SK-N-SH (cell line): ENCODE measurements around the gene PPP1R18. TPM values are rescaled to one million over a fixed set of nuclear protein-coding genes. Genes with fewer than 3 reads are reported as not detected.

Experiments used
- CTCF ChIA-PET: fragments of 300-600, 350-600 bp; formaldehyde crosslinking; extraction: SDS; loops from one replicate; lab custom pipeline; 2021; lab: Yijun Ruan, JAX
- POLR2A ChIA-PET: fragments of 350-600 bp; sonication (Branson Sonifier 250); formaldehyde crosslinking; extraction: SDS; loops from one replicate; lab custom pipeline; 2020; ENCODE audit warnings: antibody characterized with exemption, inconsistent platforms; lab: Yijun Ruan, JAX
- DNase-seq: peaks from one replicate; pipeline ENCODE4 v3.0.0; 2012
- H2AFZ ChIP-seq: fragments of 200-600 bp; sonication (generic); 2 replicates; pipeline ENCODE4 v1.8.1; 2016; ENCODE audit warnings: antibody characterized with exemption, mild to moderate bottlenecking, low read depth
- H3F3A ChIP-seq: fragments of 200-600 bp; sonication (generic); replicated peaks from 2 replicates; pipeline ENCODE3; 2016; ENCODE audit warnings: antibody characterized with exemption, mild to moderate bottlenecking; ENCODE audit not compliant: insufficient read depth
- H3K27ac ChIP-seq, 2 experiments: fragments of 200-500 bp in 1 of 2; fragments of 200-600 bp in 1 of 2; sonication (Bioruptor generic) in 1 of 2; sonication (generic), shearing (Covaris generic) in 1 of 2; 2 replicates each; pipeline versions ENCODE4 v1.5.1 to v1.6.1; 2014 to 2016; ENCODE audit warnings: low read depth in 2 of 2, inconsistent platforms in 1 of 2, low read length in 1 of 2, mild to moderate bottlenecking in 1 of 2, mixed read lengths in 1 of 2
- H3K27me3 ChIP-seq: fragments of 200-600 bp; sonication (generic), shearing (Covaris generic); 2 replicates; pipeline ENCODE4 v1.6.1; 2016; ENCODE audit warnings: mixed run types; ENCODE audit not compliant: insufficient read depth
- H3K36me3 ChIP-seq, 2 experiments: fragments of 200-500 bp in 1 of 2; fragments of 200-600 bp in 1 of 2; sonication (Bioruptor generic) in 1 of 2; sonication (generic) in 1 of 2; replicated peaks in 1 of 2; 2 replicates each; pipeline versions ENCODE3 to v1.5.1; 2014 to 2016; ENCODE audit warnings: low read length in 1 of 2, mild to moderate bottlenecking in 1 of 2; ENCODE audit not compliant: insufficient read depth in 2 of 2, control insufficient read depth in 1 of 2
- H3K4me1 ChIP-seq, 2 experiments: fragments of 200-500 bp in 1 of 2; fragments of 200-600 bp in 1 of 2; sonication (Bioruptor generic) in 1 of 2; sonication (generic), shearing (Covaris generic) in 1 of 2; 2 replicates each; pipeline versions ENCODE4 v1.5.1 to v1.6.1; 2014 to 2016; ENCODE audit warnings: low read depth in 1 of 2, low read length in 1 of 2, mixed run types in 1 of 2; ENCODE audit not compliant: insufficient read depth in 2 of 2, control insufficient read depth in 1 of 2
- H3K4me2 ChIP-seq: fragments of 200-600 bp; sonication (generic), shearing (Covaris generic); 2 replicates; pipeline ENCODE4 v1.6.1; 2017; ENCODE audit warnings: mixed run types
- H3K4me3 ChIP-seq, 2 experiments: fragments of 200-500 bp in 1 of 2; fragments of 200-600 bp in 1 of 2; sonication (Bioruptor generic) in 1 of 2; sonication (generic), shearing (Covaris generic) in 1 of 2; 2 replicates each; pipeline versions ENCODE4 v1.5.1 to v1.8.1; 2014 to 2016; ENCODE audit warnings: low read depth in 2 of 2, inconsistent platforms in 1 of 2, low read length in 1 of 2, mild to moderate bottlenecking in 1 of 2, mixed read lengths in 1 of 2, moderate library complexity in 1 of 2
- H3K79me2 ChIP-seq: fragments of 200-600 bp; sonication (generic); 2 replicates; pipeline ENCODE4 v1.8.1; 2017; ENCODE audit warnings: mild to moderate bottlenecking; ENCODE audit not compliant: insufficient read depth
- H3K9ac ChIP-seq: fragments of 200-600 bp; sonication (generic); 2 replicates; pipeline ENCODE4 v1.6.1; 2017; ENCODE audit warnings: mixed run types
- H3K9me2 ChIP-seq: fragments of 200-600 bp; sonication (generic); 2 replicates; pipeline ENCODE4 v1.6.1; 2017; ENCODE audit warnings: mixed run types
- H3K9me3 ChIP-seq: fragments of 200-600 bp; sonication (generic); 2 replicates; pipeline ENCODE4 v1.6.1; 2017; ENCODE audit warnings: mixed run types, mild to moderate bottlenecking, moderate library complexity
- H4K20me1 ChIP-seq: fragments of 200-600 bp; sonication (generic); 2 replicates; pipeline ENCODE4 v1.6.1; 2017; ENCODE audit warnings: mild to moderate bottlenecking, mixed run types; ENCODE audit not compliant: insufficient read depth
- EP300 ChIP-seq, 2 experiments: IDR thresholded peaks; 2 replicates each; pipeline versions ENCODE4 v1.4.0 to v1.6.1; 2012; ENCODE audit warnings: borderline replicate concordance in 1 of 2, low read depth in 1 of 2, low read length in 1 of 2
- FOSL2 ChIP-seq: IDR thresholded peaks from 2 replicates; pipeline ENCODE4 v1.4.0; 2012; ENCODE audit warnings: low read depth, mild to moderate bottlenecking, moderate library complexity, borderline replicate concordance
- FOXJ3 ChIP-seq: sonication (generic); formaldehyde crosslinking; IDR thresholded peaks from 2 replicates; pipeline ENCODE4 v1.5.1; 2020; ENCODE audit warnings: mild to moderate bottlenecking, missing genetic modification reagents
- FOXM1 ChIP-seq: IDR thresholded peaks from 2 replicates; pipeline ENCODE4 v1.4.0; 2012; ENCODE audit warnings: low read depth, mild to moderate bottlenecking
- GABPA ChIP-seq: IDR thresholded peaks from 2 replicates; pipeline ENCODE4 v1.4.0; 2012; ENCODE audit warnings: low read depth, mild to moderate bottlenecking
- GATA2 ChIP-seq: sonication (generic); formaldehyde crosslinking; IDR thresholded peaks from 2 replicates; pipeline ENCODE4 v1.5.0; 2020; ENCODE audit warnings: mild to moderate bottlenecking, missing genetic modification reagents
- JUND ChIP-seq: IDR thresholded peaks from 2 replicates; pipeline ENCODE4 v1.4.0; 2012
- NRF1 ChIP-seq: IDR thresholded peaks from 2 replicates; pipeline ENCODE4 v1.6.1; 2012; ENCODE audit warnings: low read depth, mild to moderate bottlenecking, low read length
- POLR2AphosphoS5 ChIP-seq: IDR thresholded peaks from 2 replicates; pipeline ENCODE4 v1.6.1; 2012; ENCODE audit warnings: low read depth, low read length
- SIN3A ChIP-seq: IDR thresholded peaks from 2 replicates; pipeline ENCODE4 v1.6.1; 2012; ENCODE audit warnings: low read depth, mild to moderate bottlenecking, low read length, moderate library complexity, borderline replicate concordance
- TEAD4 ChIP-seq: IDR thresholded peaks from 2 replicates; pipeline ENCODE4 v1.4.0; 2012; ENCODE audit warnings: mild to moderate bottlenecking, borderline replicate concordance; ENCODE audit not compliant: insufficient read depth
- WGBS: methylation state at CpG from one replicate; pipeline ENCODE4 v1.1.6; 2017; ENCODE audit warnings: low lambda C conversion rate; 5-methylcytosine and 5-hydroxymethylcytosine counted together
- polyA plus RNA-seq, 3 experiments: library from polyadenylated mRNA; depleted of rRNA; stranded (reverse); fragments of >200 nt; gene quantifications; 2 replicates each; pipeline ENCODE4 v1.2.3, GENCODE V29; 2012
- TF ChIP-seq, protein P1 (sequence below): IDR thresholded peaks from 2 replicates; pipeline ENCODE4 v1.4.0; 2012; ENCODE audit warnings: low read depth, borderline replicate concordance
- TF ChIP-seq, protein P2 (sequence below): fragments of 200-600 bp; sonication (generic); IDR thresholded peaks from 2 replicates; pipeline ENCODE4 v1.6.1; 2017; ENCODE audit warnings: antibody characterized with exemption, mild to moderate bottlenecking, moderate library complexity
- TF ChIP-seq, protein P3 (sequence below): IDR thresholded peaks from 2 replicates; pipeline ENCODE4 v1.4.0; 2012; ENCODE audit warnings: low read depth
- TF ChIP-seq, protein P4 (sequence below): IDR thresholded peaks from 2 replicates; pipeline ENCODE4 v1.4.0; 2012; ENCODE audit warnings: low read depth, borderline replicate concordance
- TF ChIP-seq, protein P5 (sequence below): IDR thresholded peaks from 2 replicates; pipeline ENCODE4 v1.6.1; 2012; ENCODE audit warnings: mild to moderate bottlenecking, low read depth, low read length, moderate library complexity
- TF ChIP-seq, protein P6 (sequence below): IDR thresholded peaks from 2 replicates; pipeline ENCODE4; 2012

Gene PPP1R18
- polyA plus RNA-seq, 1 of the 3 experiments (the other 2 are of a cell fraction): 73.2 TPM

DNA sequence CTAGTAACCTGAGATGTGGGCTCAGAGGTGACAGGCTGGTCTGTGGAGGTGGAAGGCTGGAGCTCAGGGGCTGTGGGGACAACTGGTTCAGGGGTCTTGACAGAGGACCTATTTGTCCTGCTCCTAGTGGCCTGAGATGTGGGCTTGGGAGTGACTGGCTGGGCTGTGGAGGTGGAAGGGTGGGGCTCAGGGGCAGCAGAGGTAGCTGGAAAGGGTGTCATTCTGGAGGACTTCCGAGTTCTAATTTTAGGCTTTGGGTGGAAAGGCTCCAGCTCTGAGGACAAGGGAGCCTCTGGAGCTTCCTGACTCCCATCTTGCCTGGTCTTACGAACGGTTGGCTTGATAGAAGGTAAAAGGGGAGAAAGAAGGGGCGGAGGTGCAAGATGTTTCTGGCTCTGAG is 19.2 kb upstream of the PPP1R18 start:
- Histone ChIP-seq H3K9me2 (no peaks in the 10 kb centered on the region), H4K20me1 (no peaks in the 10 kb centered on the region), H3K79me2 (no peaks in the 10 kb centered on the region), H3K27ac (no peak overlapping the region), H2AFZ (no peak overlapping the region), H3K4me1 (no peaks in the 10 kb centered on the region), H3K9ac (no peak overlapping the region), H3K27me3 (no peaks in the 10 kb centered on the region), H3F3A (peaks cover 14% of the 10 kb centered on the region), H3K9me3 (no peaks in the 10 kb centered on the region), H3K36me3 (peaks cover 9 to 17% of the 10 kb centered on the region in 2 experiments), H3K4me3 (no peak overlapping the region), H3K4me2 (no peak overlapping the region)
- WGBS: 99% methylated on average over 4 of the region's 4 CpGs
- no peak for DNase-seq
- POLR2A ChIA-PET: interaction anchor here (0.7 kb wide), 1 partner anchor 20 kb away, joined by 4 read pairs; no protein-coding TSS in a partner anchor
- CTCF ChIA-PET: interaction anchor here (1.3 to 42.4 kb wide), 2 partner anchors 16 to 20 kb away, joined by 4 to 838 read pairs; partner anchors contain the start of genes DHX16, NRM and PPP1R18
- no peak for TF ChIP-seq FOXJ3
- TF ChIP-seq NRF1: no peak
- TF ChIP-seq, protein P1, sequence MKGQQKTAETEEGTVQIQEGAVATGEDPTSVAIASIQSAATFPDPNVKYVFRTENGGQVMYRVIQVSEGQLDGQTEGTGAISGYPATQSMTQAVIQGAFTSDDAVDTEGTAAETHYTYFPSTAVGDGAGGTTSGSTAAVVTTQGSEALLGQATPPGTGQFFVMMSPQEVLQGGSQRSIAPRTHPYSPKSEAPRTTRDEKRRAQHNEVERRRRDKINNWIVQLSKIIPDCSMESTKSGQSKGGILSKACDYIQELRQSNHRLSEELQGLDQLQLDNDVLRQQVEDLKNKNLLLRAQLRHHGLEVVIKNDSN: no peak
- no peak for TF ChIP-seq FOSL2
- TF ChIP-seq, protein P2, sequence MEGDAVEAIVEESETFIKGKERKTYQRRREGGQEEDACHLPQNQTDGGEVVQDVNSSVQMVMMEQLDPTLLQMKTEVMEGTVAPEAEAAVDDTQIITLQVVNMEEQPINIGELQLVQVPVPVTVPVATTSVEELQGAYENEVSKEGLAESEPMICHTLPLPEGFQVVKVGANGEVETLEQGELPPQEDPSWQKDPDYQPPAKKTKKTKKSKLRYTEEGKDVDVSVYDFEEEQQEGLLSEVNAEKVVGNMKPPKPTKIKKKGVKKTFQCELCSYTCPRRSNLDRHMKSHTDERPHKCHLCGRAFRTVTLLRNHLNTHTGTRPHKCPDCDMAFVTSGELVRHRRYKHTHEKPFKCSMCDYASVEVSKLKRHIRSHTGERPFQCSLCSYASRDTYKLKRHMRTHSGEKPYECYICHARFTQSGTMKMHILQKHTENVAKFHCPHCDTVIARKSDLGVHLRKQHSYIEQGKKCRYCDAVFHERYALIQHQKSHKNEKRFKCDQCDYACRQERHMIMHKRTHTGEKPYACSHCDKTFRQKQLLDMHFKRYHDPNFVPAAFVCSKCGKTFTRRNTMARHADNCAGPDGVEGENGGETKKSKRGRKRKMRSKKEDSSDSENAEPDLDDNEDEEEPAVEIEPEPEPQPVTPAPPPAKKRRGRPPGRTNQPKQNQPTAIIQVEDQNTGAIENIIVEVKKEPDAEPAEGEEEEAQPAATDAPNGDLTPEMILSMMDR: no peak
- no peak for TF ChIP-seq POLR2AphosphoS5
- no peak for TF ChIP-seq SIN3A
- no peak for TF ChIP-seq GATA2
- TF ChIP-seq, protein P3, sequence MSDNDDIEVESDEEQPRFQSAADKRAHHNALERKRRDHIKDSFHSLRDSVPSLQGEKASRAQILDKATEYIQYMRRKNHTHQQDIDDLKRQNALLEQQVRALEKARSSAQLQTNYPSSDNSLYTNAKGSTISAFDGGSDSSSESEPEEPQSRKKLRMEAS: no peak
- TF ChIP-seq TEAD4: no peak

DNA sequence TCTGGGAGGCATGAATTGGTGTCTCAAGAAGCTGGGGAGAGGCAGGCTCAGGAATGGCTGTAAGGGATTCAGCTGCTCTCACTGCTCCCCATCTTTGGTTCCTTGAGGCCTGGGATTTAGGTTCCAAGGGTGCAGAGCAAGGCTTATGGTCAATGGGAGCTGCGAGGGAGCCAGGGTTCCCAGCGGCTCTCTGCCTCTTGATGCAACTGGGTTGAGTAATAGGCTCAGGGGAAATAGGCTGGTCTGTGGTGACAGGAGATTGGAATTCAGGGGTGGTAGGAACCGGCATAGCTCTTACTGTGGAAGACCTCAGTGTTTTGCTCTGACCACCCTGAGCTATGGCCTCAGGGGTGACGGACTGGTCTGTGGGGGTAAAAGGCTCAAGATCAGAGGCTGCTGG is 17.4 kb upstream of the PPP1R18 start:
- POLR2A ChIA-PET: interaction anchor here (1.8 kb wide), 1 partner anchor 14 kb away, joined by 5 read pairs; the partner anchor contains the start of gene MDC1

More for the DNA sequence above, 17.4 kb upstream of the PPP1R18 start:
- TF ChIP-seq, protein P4, sequence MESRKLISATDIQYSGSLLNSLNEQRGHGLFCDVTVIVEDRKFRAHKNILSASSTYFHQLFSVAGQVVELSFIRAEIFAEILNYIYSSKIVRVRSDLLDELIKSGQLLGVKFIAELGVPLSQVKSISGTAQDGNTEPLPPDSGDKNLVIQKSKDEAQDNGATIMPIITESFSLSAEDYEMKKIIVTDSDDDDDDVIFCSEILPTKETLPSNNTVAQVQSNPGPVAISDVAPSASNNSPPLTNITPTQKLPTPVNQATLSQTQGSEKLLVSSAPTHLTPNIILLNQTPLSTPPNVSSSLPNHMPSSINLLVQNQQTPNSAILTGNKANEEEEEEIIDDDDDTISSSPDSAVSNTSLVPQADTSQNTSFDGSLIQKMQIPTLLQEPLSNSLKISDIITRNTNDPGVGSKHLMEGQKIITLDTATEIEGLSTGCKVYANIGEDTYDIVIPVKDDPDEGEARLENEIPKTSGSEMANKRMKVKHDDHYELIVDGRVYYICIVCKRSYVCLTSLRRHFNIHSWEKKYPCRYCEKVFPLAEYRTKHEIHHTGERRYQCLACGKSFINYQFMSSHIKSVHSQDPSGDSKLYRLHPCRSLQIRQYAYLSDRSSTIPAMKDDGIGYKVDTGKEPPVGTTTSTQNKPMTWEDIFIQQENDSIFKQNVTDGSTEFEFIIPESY: no peak
- TF ChIP-seq, protein P5, sequence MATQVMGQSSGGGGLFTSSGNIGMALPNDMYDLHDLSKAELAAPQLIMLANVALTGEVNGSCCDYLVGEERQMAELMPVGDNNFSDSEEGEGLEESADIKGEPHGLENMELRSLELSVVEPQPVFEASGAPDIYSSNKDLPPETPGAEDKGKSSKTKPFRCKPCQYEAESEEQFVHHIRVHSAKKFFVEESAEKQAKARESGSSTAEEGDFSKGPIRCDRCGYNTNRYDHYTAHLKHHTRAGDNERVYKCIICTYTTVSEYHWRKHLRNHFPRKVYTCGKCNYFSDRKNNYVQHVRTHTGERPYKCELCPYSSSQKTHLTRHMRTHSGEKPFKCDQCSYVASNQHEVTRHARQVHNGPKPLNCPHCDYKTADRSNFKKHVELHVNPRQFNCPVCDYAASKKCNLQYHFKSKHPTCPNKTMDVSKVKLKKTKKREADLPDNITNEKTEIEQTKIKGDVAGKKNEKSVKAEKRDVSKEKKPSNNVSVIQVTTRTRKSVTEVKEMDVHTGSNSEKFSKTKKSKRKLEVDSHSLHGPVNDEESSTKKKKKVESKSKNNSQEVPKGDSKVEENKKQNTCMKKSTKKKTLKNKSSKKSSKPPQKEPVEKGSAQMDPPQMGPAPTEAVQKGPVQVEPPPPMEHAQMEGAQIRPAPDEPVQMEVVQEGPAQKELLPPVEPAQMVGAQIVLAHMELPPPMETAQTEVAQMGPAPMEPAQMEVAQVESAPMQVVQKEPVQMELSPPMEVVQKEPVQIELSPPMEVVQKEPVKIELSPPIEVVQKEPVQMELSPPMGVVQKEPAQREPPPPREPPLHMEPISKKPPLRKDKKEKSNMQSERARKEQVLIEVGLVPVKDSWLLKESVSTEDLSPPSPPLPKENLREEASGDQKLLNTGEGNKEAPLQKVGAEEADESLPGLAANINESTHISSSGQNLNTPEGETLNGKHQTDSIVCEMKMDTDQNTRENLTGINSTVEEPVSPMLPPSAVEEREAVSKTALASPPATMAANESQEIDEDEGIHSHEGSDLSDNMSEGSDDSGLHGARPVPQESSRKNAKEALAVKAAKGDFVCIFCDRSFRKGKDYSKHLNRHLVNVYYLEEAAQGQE: no peak
- TF ChIP-seq, protein P6, sequence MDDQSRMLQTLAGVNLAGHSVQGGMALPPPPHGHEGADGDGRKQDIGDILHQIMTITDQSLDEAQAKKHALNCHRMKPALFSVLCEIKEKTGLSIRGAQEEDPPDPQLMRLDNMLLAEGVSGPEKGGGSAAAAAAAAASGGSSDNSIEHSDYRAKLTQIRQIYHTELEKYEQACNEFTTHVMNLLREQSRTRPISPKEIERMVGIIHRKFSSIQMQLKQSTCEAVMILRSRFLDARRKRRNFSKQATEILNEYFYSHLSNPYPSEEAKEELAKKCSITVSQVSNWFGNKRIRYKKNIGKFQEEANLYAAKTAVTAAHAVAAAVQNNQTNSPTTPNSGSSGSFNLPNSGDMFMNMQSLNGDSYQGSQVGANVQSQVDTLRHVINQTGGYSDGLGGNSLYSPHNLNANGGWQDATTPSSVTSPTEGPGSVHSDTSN: no peak
- TF ChIP-seq, protein P3: no peak
- TF ChIP-seq JUND: no peak
- TF ChIP-seq SIN3A: no peak
- TF ChIP-seq FOXM1: no peak
- no peak for TF ChIP-seq EP300 (IDR thresholded peaks at IDR 0.05; ENCODE audit: borderline replicate concordance in 1 of 2, low read depth in 1 of 2, low read length in 1 of 2)
- TF ChIP-seq NRF1: no peak
- no peak for TF ChIP-seq GABPA
- no peak for DNase-seq
- CTCF ChIA-PET: interaction anchor here (0.8 to 42.4 kb wide), 5 partner anchors 12 to 27 kb away, joined by 3 to 838 read pairs (median 4); partner anchors contain the start of genes DHX16, NRM, PPP1R18 and TUBB
- H3K9me3 ChIP-seq: no peaks in the 10 kb centered on the region
- H3K79me2 ChIP-seq: no peaks in the 10 kb centered on the region
- no peaks in the 10 kb centered on the region for H3K9me2 ChIP-seq
- 90% methylated on average over 4 of the region's 4 CpGs for WGBS
- H3K27me3 ChIP-seq: no peaks in the 10 kb centered on the region
- H3K4me2 ChIP-seq: no peak overlapping the region
- H3K27ac ChIP-seq: no peak overlapping the region
- no peaks in the 10 kb centered on the region for H3K4me1 ChIP-seq
- no peak overlapping the region for H2AFZ ChIP-seq
- no peaks in the 10 kb centered on the region for H4K20me1 ChIP-seq
- no peak overlapping the region for H3K4me3 ChIP-seq
- H3K36me3 ChIP-seq: peaks cover 9 to 20% of the 10 kb centered on the region in 2 experiments
- H3F3A ChIP-seq: peaks cover 14% of the 10 kb centered on the region
- H3K9ac ChIP-seq: no peak overlapping the region
